GM21390 (cell line): Measurements from ENCODE around the gene TBC1D14.
"Not testable (repeated sequence)": the region's sequence is repeated elsewhere in the genome, so short reads cannot be mapped to it uniquely, and the experiment has no call there.

ENCODE experiments used
- ATAC-seq: cut with Tn5 transposase; IDR thresholded peaks from one replicate; pipeline ENCODE4 v1.9.1; 2021; ENCODE audit not compliant: unreplicated experiment

TBC1D14 gene

GRCh38 chr4:6967846-6968340 lies 58.3 kb downstream of the TBC1D14 start:
- ATAC-seq: no peak

- no peak for ATAC-seq
Observed at GRCh38 chr4:6968496-6968895, 58.9 kb downstream of the TBC1D14 start.

GRCh38 chr4:6969826-6970800 lies 60.5 kb downstream of the TBC1D14 start:
- peak; percentile 86 for ATAC-seq

GRCh38 chr4:6971536-6972374 lies 62.1 kb downstream of the TBC1D14 start:
- no peak for ATAC-seq

- no peak for ATAC-seq
Observed at GRCh38 chr4:6972375-6972650, 62.7 kb downstream of the TBC1D14 start.

GRCh38 chr4:6972911-6973310 lies 63.3 kb downstream of the TBC1D14 start:
- no peak for ATAC-seq

- ATAC-seq: peak; percentile 62
Observed at GRCh38 chr4:6974138-6974848, 64.7 kb downstream of the TBC1D14 start.

GRCh38 chr4:6977846-6978245 lies 68.2 kb downstream of the TBC1D14 start:
- not testable (repeated sequence) for ATAC-seq

GRCh38 chr4:6983544-6984142 lies 74.0 kb downstream of the TBC1D14 start:
- no peak for ATAC-seq

GRCh38 chr4:6984612-6985425 lies 75.2 kb downstream of the TBC1D14 start:
- no peak for ATAC-seq

- ATAC-seq: peak; percentile 10
Observed at GRCh38 chr4:6986072-6986780, 76.6 kb downstream of the TBC1D14 start.

GRCh38 chr4:6986781-6987587 lies 77.4 kb downstream of the TBC1D14 start:
- ATAC-seq: peak; percentile 68

- no peak for ATAC-seq
Observed at GRCh38 chr4:6987588-6987961, 77.9 kb downstream of the TBC1D14 start.

- ATAC-seq: no peak
Observed at GRCh38 chr4:6988016-6988715, 78.5 kb downstream of the TBC1D14 start.

- no peak for ATAC-seq
Observed at GRCh38 chr4:6989331-6989923, 79.8 kb downstream of the TBC1D14 start.

- no peak for ATAC-seq
Observed at GRCh38 chr4:6990661-6991060, 81.0 kb downstream of the TBC1D14 start.

- ATAC-seq: no peak
Observed at GRCh38 chr4:6991249-6991648, 81.6 kb downstream of the TBC1D14 start.
